Naive thymus-derived CD4-positive, alpha-beta T cell (primary cell): Measurements from ENCODE around the gene GPC1. TPM values are rescaled to one million over a fixed set of nuclear protein-coding genes. Genes with fewer than 3 reads are reported as not detected.

Experiments
- ATAC-seq: fragments of 150-1000 bp; cut with Tn5 transposase; 2 replicates; pipeline ENCODE4 v1.10.0; 2021; ENCODE audit warnings: mild to moderate bottlenecking, moderate library complexity
- CTCF ChIA-PET: fragments of 350-600 bp; sonication (Branson Sonifier 250); formaldehyde crosslinking; loops from one replicate; lab custom pipeline; 2021; ENCODE audit warnings: antibody characterized with exemption; lab: Charles Lee
- POLR2A ChIA-PET: fragments of 350-600 bp; sonication (Branson Sonifier 250); formaldehyde crosslinking; loops from one replicate; lab custom pipeline; 2021; ENCODE audit warnings: antibody characterized with exemption, inconsistent platforms; lab: Charles Lee
- DNase-seq, 9 donors: peaks; one replicate each; pipeline versions ENCODE4 v3.0.0 to v3.0.0-alpha.2; 2020 to 2022; ENCODE audit warnings: mixed read lengths in 1 of 9
- H3K27ac ChIP-seq: one replicate; pipeline ENCODE4 v1.7.0; 2013; ENCODE audit warnings: mild to moderate bottlenecking, low read depth, low read length, moderate library complexity
- H3K27me3 ChIP-seq, 2 donors: one replicate each; pipeline ENCODE4 v1.7.0; 2013; ENCODE audit warnings: low read length in 2 of 2, mild to moderate bottlenecking in 2 of 2, moderate library complexity in 2 of 2; ENCODE audit not compliant: control insufficient read depth in 2 of 2, insufficient read depth in 2 of 2
- H3K36me3 ChIP-seq, 3 experiments: 1 replicate in 2 of 3; 2 replicates in 1 of 3; pipeline ENCODE4 v1.7.0; 2013; ENCODE audit warnings: low read length in 3 of 3, mild to moderate bottlenecking in 3 of 3, moderate library complexity in 1 of 3; ENCODE audit not compliant: insufficient read depth in 3 of 3, control insufficient read depth in 2 of 3
- H3K4me1 ChIP-seq, 2 donors: one replicate each; pipeline ENCODE4 v1.7.0; 2013; ENCODE audit warnings: low read length in 2 of 2, mild to moderate bottlenecking in 2 of 2, moderate library complexity in 1 of 2; ENCODE audit not compliant: control insufficient read depth in 2 of 2, insufficient read depth in 2 of 2
- H3K4me3 ChIP-seq: 2 replicates; pipeline ENCODE4 v1.7.0; 2013; ENCODE audit warnings: mild to moderate bottlenecking, low read length
- H3K9me3 ChIP-seq, 3 experiments: 1 replicate in 2 of 3; 2 replicates in 1 of 3; pipeline ENCODE4 v1.7.0; 2013; ENCODE audit warnings: low read length in 3 of 3; ENCODE audit not compliant: control insufficient read depth in 2 of 3
- H3K27ac Mint-ChIP-seq, 9 donors: one replicate each; pipeline ENCODE4 v1.8.0; 2020 to 2022; ENCODE audit warnings: mixed read lengths in 9 of 9, mild to moderate bottlenecking in 8 of 9, moderate library complexity in 5 of 9, inconsistent platforms in 2 of 9
- H3K27me3 Mint-ChIP-seq, 5 donors: one replicate each; pipeline ENCODE4 v1.8.0; 2021 to 2022; ENCODE audit warnings: mixed read lengths in 5 of 5, mild to moderate bottlenecking in 1 of 5
- H3K36me3 Mint-ChIP-seq, 5 donors: one replicate each; pipeline ENCODE4 v1.8.0; 2020 to 2022; ENCODE audit warnings: mixed read lengths in 5 of 5, mild to moderate bottlenecking in 3 of 5, inconsistent platforms in 1 of 5
- H3K4me1 Mint-ChIP-seq, 7 donors: one replicate each; pipeline ENCODE4 v1.8.0; 2020 to 2022; ENCODE audit warnings: mixed read lengths in 7 of 7, mild to moderate bottlenecking in 3 of 7, inconsistent platforms in 1 of 7
- H3K4me3 Mint-ChIP-seq, 10 donors: one replicate each; pipeline ENCODE4 v1.8.0; 2020 to 2022; ENCODE audit warnings: mild to moderate bottlenecking in 10 of 10, mixed read lengths in 10 of 10, moderate library complexity in 6 of 10, inconsistent platforms in 2 of 10
- H3K9me3 Mint-ChIP-seq, 11 donors: one replicate each; pipeline ENCODE4 v1.8.0; 2020 to 2022; ENCODE audit warnings: mixed read lengths in 11 of 11, mild to moderate bottlenecking in 4 of 11, inconsistent platforms in 1 of 11, moderate library complexity in 1 of 11
- intact Hi-C, 2 donors: fragments of 100-400 bp; cut with micrococcal nuclease; formaldehyde crosslinking; loops; one replicate each; pipeline ENCODE4 v1.15.1; 2023
- polyA plus RNA-seq, 2 donors: library from polyadenylated mRNA; unstranded; fragments of 300-500 nt; fragmentation: Illumina TruSeq; gene quantifications; one replicate each; pipeline ENCODE4 v1.2.3, GENCODE V29; 2021
- total RNA-seq, 6 experiments: library from RNA in 5 of 6; stranded (reverse) in 5 of 6; gene quantifications; 1 replicate in 5 of 6; 2 replicates in 1 of 6; pipeline ENCODE4 v1.2.3 and lab custom pipeline; 2021 to 2026

Gene GPC1
- total and polyA plus RNA-seq, 7 experiments from 2014 or later = 0.08 to 4.5 (median 0.68) TPM; not detected in 1

GRCh38 chr2:240446664-240447175 lies 11.3 kb downstream of the GPC1 start:
- Mint-ChIP-seq H3K27me3 (peaks cover 17 to 43% (median 24%) of the 10 kb centered on the region in 5 donors), H3K27ac (no peak overlapping the region), H3K9me3 (no peaks in the 10 kb centered on the region), H3K4me1 (no peaks in the 10 kb centered on the region), H3K36me3 (no peaks in the 10 kb centered on the region), H3K4me3 (no peak overlapping the region)
- Histone ChIP-seq H3K9me3 (no peaks in the 10 kb centered on the region), H3K27ac (no peak overlapping the region), H3K36me3 (no peaks in the 10 kb centered on the region), H3K4me3 (no peak overlapping the region), H3K4me1 (no peaks in the 10 kb centered on the region), H3K27me3 (peaks cover 0 to under 1% of the 10 kb centered on the region in 2 donors)
- no peak for DNase-seq
- intact Hi-C loops = no loop called here
- ChIA-PET CTCF (interaction anchor here (1.4 kb wide), 1 partner anchor 10 kb away, joined by 3 read pairs; no protein-coding TSS in a partner anchor), POLR2A (no interaction called here)
- no peak for ATAC-seq

GRCh38 chr2:240447331-240447730 lies 11.9 kb downstream of the GPC1 start:
- H3K36me3 Mint-ChIP-seq = no peaks in the 10 kb centered on the region

GRCh38 chr2:240447934-240448333 lies 12.5 kb downstream of the GPC1 start:
- CTCF ChIA-PET = no interaction called here
- no peaks in the 10 kb centered on the region for H3K4me1 ChIP-seq
- POLR2A ChIA-PET = no interaction called here

More at GRCh38 chr2:240447331-240447730, 11.9 kb downstream of the GPC1 start:
- H3K27ac Mint-ChIP-seq = no peak overlapping the region
- H3K9me3 Mint-ChIP-seq = no peaks in the 10 kb centered on the region
- intact Hi-C loops = no loop called here
- ATAC-seq (no peak), DNase-seq (no peak)
- H3K4me3 ChIP-seq = no peak overlapping the region
- no peaks in the 10 kb centered on the region for H3K4me1 ChIP-seq
- H3K9me3 ChIP-seq = no peaks in the 10 kb centered on the region
- H3K27ac ChIP-seq = no peak overlapping the region
- peaks cover 0 to 5% (median 0%) of the 10 kb centered on the region in 7 donors for H3K4me1 Mint-ChIP-seq
- H3K27me3 Mint-ChIP-seq = peaks cover 23 to 47% (median 30%) of the 10 kb centered on the region in 5 donors
- ChIA-PET CTCF (no interaction called here), POLR2A (no interaction called here)
- no peaks in the 10 kb centered on the region for H3K36me3 ChIP-seq
- no peak overlapping the region for H3K4me3 Mint-ChIP-seq
- H3K27me3 ChIP-seq = peaks cover 0 to 7% of the 10 kb centered on the region in 2 donors

DNA sequence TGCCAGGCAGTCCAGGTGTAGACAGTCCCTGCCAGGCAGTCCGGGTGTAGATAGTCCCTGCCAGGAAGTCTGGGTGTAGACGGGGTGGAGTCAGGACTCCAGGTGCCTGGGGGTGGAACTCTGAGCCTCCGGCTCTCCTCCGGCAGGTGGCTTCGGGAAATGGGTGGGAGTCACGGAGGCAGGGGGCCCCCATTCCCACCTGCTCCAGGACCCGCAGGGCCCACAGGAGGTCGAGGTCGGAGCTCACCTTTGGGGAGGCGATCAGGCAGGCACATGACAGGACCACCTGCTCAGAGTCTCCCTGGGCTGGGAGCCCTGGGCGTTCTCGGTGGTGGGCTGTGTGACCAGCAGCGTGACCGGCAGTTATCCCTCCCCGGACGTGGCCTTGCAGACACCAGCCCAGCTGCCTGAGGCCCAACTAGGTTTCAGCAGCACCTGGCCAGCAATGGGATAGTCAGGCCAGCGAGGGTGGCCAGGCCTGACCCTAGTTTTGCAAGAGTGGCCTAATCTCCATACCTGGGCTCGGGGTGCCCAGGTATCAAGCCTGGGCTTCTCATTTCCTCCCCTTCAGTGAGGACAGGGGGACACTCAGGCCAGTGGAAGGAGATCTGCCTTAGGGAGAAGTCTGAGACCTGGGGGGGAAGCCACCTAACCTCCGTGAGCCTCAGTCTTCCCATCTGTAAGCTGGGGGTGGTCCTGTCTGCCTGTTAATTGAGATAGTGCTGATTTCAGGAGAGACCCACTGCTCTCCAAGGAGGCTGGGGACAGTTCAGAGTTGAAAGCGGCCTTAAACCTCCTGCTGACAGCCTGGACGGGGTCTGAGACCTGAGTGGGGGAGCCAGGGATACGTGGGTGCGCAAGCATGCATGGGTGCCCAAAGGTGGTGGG lies 13.2 kb downstream of the GPC1 start:
- Histone ChIP-seq H3K9me3 (no peaks in the 10 kb centered on the region), H3K27ac (no peak overlapping the region), H3K36me3 (no peaks in the 10 kb centered on the region), H3K4me1 (no peaks in the 10 kb centered on the region), H3K27me3 (peaks cover 0 to 7% of the 10 kb centered on the region in 2 donors), H3K4me3 (no peak overlapping the region)
- Mint-ChIP-seq H3K9me3 (no peaks in the 10 kb centered on the region), H3K4me1 (peaks cover 0 to 5% (median 0%) of the 10 kb centered on the region in 7 donors), H3K27ac (no peak overlapping the region), H3K36me3 (no peaks in the 10 kb centered on the region), H3K4me3 (no peak overlapping the region), H3K27me3 (peaks cover 23 to 47% (median 30%) of the 10 kb centered on the region in 5 donors)
- intact Hi-C loops = no loop called here
- ATAC-seq = no peak
- CTCF ChIA-PET = no interaction called here
- no peak for DNase-seq
- POLR2A ChIA-PET = no interaction called here

More at GRCh38 chr2:240447934-240448333, 12.5 kb downstream of the GPC1 start:
- Mint-ChIP-seq H3K4me1 (peaks cover 0 to 5% (median 0%) of the 10 kb centered on the region in 7 donors), H3K4me3 (no peak overlapping the region), H3K9me3 (no peaks in the 10 kb centered on the region), H3K27ac (no peak overlapping the region), H3K36me3 (no peaks in the 10 kb centered on the region), H3K27me3 (peaks cover 23 to 47% (median 30%) of the 10 kb centered on the region in 5 donors)
- ATAC-seq = no peak
- no peaks in the 10 kb centered on the region for H3K9me3 ChIP-seq
- no peak overlapping the region for H3K4me3 ChIP-seq
- DNase-seq = no peak
- no peaks in the 10 kb centered on the region for H3K36me3 ChIP-seq
- H3K27me3 ChIP-seq = peaks cover 0 to 7% of the 10 kb centered on the region in 2 donors
- intact Hi-C loops = no loop called here
- no peak overlapping the region for H3K27ac ChIP-seq

DNA sequence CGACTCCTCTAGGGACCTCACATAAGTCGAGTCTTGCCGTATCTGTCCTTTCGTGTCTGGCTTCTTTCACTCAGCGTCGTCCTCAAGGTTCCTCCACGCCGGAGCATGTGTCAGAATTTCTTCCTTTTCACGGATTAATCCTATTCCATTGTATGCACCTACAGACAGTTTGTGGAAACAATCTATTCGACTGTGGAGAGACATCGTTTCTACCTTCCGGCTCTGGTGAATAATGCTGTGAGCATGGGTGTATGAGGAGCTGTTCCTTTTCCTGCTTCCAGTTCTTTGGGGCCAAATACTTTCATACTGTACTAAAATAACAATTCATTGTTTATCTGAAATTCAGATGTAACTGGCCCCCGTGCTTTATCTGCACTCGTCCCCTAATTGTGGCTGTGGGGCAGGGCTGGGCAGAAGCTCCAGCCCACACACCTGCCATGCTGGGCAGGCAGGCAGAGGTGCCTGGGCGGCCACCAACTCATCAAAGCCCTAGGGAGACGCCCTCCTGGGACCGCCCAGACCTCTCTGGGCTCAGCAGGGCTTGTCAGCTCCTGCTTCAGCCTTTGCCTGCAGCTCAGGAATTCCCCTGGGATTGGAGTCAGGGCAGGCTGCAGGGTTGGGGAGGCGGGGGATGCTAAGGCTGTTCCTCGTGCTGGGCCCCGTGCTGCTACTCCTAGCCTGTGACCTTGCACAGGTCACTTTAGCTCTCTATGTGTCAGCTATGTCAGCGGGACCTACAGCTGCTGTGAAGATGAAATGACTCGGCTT lies 14.5 kb downstream of the GPC1 start:
- H3K27ac ChIP-seq = no peak overlapping the region
- no peak for ATAC-seq
- no peak overlapping the region for H3K4me3 ChIP-seq
- no peak for DNase-seq
- H3K36me3 ChIP-seq = no peaks in the 10 kb centered on the region
- POLR2A ChIA-PET = no interaction called here
- Mint-ChIP-seq H3K9me3 (peaks cover 0 to 3% (median 0%) of the 10 kb centered on the region in 11 donors), H3K27ac (no peak overlapping the region), H3K36me3 (no peaks in the 10 kb centered on the region), H3K27me3 (peaks cover 36 to 59% (median 39%) of the 10 kb centered on the region in 5 donors), H3K4me3 (peak overlapping the region in 1 of 10 donors; percentile 83), H3K4me1 (peaks cover 0 to 12% (median 8%) of the 10 kb centered on the region in 7 donors)
- intact Hi-C loops = no loop called here
- H3K4me1 ChIP-seq = no peaks in the 10 kb centered on the region
- CTCF ChIA-PET = no interaction called here
- H3K9me3 ChIP-seq = no peaks in the 10 kb centered on the region
- peaks cover 0 to 15% of the 10 kb centered on the region in 2 donors for H3K27me3 ChIP-seq

DNA sequence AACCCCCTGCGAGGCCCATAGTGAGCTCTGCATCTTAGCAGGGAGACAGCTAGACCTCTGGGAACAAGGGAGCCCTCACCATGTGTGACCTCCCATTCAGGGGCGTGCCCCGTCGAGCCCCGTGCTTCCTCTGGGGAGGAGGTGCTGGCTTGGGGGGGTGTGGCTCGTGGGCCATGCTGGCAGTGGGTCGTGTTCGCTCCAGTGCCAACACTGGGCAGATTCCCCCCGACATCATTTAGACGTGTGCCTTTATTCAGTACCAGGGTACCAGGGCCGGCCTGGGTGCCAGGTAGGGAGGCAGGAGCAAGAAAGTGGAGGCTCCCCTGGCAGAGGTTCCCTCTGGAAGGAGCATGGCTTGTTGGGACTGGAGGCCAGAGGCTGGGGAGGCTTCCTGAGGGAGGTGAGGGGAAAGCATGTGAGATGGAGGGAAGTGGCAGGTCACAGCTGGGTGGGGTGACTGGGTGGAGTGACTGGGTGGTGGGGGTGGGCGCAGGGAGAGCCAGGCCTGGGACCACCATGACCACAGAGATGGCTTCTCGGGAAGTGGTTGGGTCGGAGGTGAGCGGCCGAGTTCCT lies 15.2 kb downstream of the GPC1 start:
- DNase-seq (no peak), ATAC-seq (no peak)
- H3K27me3 Mint-ChIP-seq = peaks cover 38 to 61% (median 42%) of the 10 kb centered on the region in 5 donors
- peak overlapping the region in 5 of 10 donors; percentile 6 to 83 (median 41) for H3K4me3 Mint-ChIP-seq
- peaks cover 0 to 16% (median 9%) of the 10 kb centered on the region in 7 donors for H3K4me1 Mint-ChIP-seq
- H3K4me1 ChIP-seq = no peaks in the 10 kb centered on the region
- POLR2A ChIA-PET = no interaction called here
- H3K36me3 Mint-ChIP-seq = no peaks in the 10 kb centered on the region
- CTCF ChIA-PET = no interaction called here
- no peaks in the 10 kb centered on the region for H3K36me3 ChIP-seq
- H3K27me3 ChIP-seq = peaks cover 0 to 19% of the 10 kb centered on the region in 2 donors
- peak overlapping the region in 2 of 9 donors; percentile 13 to 37 for H3K27ac Mint-ChIP-seq
- no peak overlapping the region for H3K4me3 ChIP-seq
- no peaks in the 10 kb centered on the region for H3K9me3 ChIP-seq
- H3K9me3 Mint-ChIP-seq = peaks cover 0 to 3% (median 0%) of the 10 kb centered on the region in 11 donors
- intact Hi-C loops = no loop called here
- no peak overlapping the region for H3K27ac ChIP-seq
